Calu3 (cell line): ENCODE measurements around the gene POLR2I. TPM values are rescaled to one million over a fixed set of nuclear protein-coding genes. Genes with fewer than 3 reads are reported as not detected.
A peak's percentile ranks its signal among the peaks of the same experiment; 100 is the strongest.

Experiments used
- BruUV-seq: library from RNA; stranded (reverse); fragments of 400-500 nt; replicated peaks from 2 replicates; lab custom pipeline; 2021; lab: Mats Ljungman, UMichigan
- CTCF ChIA-PET: fragments of 300-600 bp; sonication (Branson Sonifier 250); formaldehyde crosslinking; loops from one replicate; lab custom pipeline; 2022; ENCODE audit warnings: antibody characterized with exemption; lab: Charles Lee
- DNase-seq: peaks from one replicate; pipeline ENCODE4 v3.0.0; 2022
- H3K27ac Mint-ChIP-seq: one replicate; pipeline ENCODE4 v1.8.0; 2022; ENCODE audit warnings: mixed read lengths; ENCODE audit not compliant: unreplicated experiment
- H3K27me3 Mint-ChIP-seq: one replicate; pipeline ENCODE4 v1.8.0; 2022; ENCODE audit warnings: mixed read lengths; ENCODE audit not compliant: unreplicated experiment
- H3K36me3 Mint-ChIP-seq: one replicate; pipeline ENCODE4 v1.8.0; 2022; ENCODE audit warnings: mild to moderate bottlenecking, moderate library complexity, mixed read lengths; ENCODE audit not compliant: insufficient read depth, unreplicated experiment
- H3K4me1 Mint-ChIP-seq: one replicate; pipeline ENCODE4 v1.8.0; 2022; ENCODE audit warnings: mild to moderate bottlenecking, low read depth, mixed read lengths; ENCODE audit not compliant: unreplicated experiment
- H3K4me3 Mint-ChIP-seq: one replicate; pipeline ENCODE4 v1.8.0; 2022; ENCODE audit warnings: mild to moderate bottlenecking, low read depth, moderate library complexity, mixed read lengths; ENCODE audit not compliant: unreplicated experiment
- H3K9me3 Mint-ChIP-seq: one replicate; pipeline ENCODE4 v1.8.0; 2022; ENCODE audit warnings: low read depth, mixed read lengths; ENCODE audit not compliant: unreplicated experiment
- intact Hi-C: fragments of 100-400 bp; cut with micrococcal nuclease; formaldehyde crosslinking; loops from one replicate; pipeline ENCODE4 v1.10.0; 2022; ENCODE audit not compliant: unreplicated experiment
- total RNA-seq: library from RNA; stranded (reverse); gene quantifications from 2 replicates; pipeline ENCODE4 v1.2.3, GENCODE V29; 2022
- TF ChIP-seq, protein P1 (sequence below): fragments of 200-600 bp; IDR thresholded peaks from one replicate; pipeline ENCODE4 v1.8.0; 2022; ENCODE audit warnings: antibody characterized with exemption; ENCODE audit not compliant: unreplicated experiment

POLR2I gene
- total RNA-seq, 1 experiment from 2014 or later, result 92.2 TPM

DNA sequence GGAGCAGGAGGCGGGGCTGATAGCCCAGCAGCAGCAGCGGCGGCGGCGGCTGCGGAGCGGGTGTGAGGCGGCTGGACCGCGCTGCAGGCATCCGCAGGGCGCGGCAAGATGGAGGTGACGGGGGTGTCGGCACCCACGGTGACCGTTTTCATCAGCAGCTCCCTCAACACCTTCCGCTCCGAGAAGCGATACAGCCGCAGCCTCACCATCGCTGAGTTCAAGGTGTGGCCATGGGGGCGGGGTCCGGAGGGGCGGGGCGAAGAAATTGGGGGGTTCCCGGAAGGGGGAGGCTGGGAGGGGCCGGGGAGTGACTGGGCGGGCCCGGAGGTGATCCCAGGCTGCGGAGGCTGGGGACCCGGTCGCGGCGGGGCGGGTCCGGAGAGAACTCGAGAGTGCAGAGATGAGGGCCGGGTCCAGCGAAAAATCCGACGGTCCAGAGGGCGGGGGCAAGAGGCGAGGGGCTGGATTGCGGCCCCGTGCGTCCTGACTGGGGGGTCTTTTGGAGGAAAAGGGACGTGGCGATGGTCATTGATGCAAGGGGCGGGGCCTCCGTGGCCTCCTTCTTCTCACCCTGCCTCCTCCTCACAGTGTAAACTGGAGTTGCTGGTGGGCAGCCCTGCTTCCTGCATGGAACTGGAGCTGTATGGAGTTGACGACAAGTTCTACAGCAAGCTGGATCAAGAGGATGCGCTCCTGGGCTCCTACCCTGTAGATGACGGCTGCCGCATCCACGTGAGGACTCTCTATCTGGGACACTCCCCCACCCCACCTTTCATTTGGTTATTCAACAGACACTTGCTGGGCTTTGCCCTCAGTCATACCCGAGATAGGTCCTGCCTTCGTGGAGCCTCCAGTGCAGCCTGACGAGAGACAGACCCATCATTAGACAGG lies 1.0 kb upstream of the POLR2I start, which contains the start of gene TBCB:
Gene TBCB (plus strand): TSS at position 16 of the 891 bp plus-strand sequence. CDS start 93 bp downstream, at position 109.
- H3K4me3 Mint-ChIP-seq, result peak within 1 kb of the TSS; percentile 90
- H3K27ac Mint-ChIP-seq, result peak within 1 kb of the TSS; percentile 99
- peaks cover 12% of the 10 kb centered on the region for H3K27me3 Mint-ChIP-seq
- peaks cover 38% of the 10 kb centered on the region for H3K4me1 Mint-ChIP-seq
- H3K9me3 Mint-ChIP-seq, result no peaks in the 10 kb centered on the region
- CTCF ChIA-PET, result interaction anchor here (0.6 to 1.1 kb wide), 5 partner anchors 12 to 62 kb away, joined by 4 to 9 read pairs (median 5); partner anchors contain the start of gene THAP8
- H3K36me3 Mint-ChIP-seq, result peaks cover 70% of the 10 kb centered on the region
- no peak for DNase-seq
- no TSS peak for BruUV-seq
- TF ChIP-seq, protein P1, sequence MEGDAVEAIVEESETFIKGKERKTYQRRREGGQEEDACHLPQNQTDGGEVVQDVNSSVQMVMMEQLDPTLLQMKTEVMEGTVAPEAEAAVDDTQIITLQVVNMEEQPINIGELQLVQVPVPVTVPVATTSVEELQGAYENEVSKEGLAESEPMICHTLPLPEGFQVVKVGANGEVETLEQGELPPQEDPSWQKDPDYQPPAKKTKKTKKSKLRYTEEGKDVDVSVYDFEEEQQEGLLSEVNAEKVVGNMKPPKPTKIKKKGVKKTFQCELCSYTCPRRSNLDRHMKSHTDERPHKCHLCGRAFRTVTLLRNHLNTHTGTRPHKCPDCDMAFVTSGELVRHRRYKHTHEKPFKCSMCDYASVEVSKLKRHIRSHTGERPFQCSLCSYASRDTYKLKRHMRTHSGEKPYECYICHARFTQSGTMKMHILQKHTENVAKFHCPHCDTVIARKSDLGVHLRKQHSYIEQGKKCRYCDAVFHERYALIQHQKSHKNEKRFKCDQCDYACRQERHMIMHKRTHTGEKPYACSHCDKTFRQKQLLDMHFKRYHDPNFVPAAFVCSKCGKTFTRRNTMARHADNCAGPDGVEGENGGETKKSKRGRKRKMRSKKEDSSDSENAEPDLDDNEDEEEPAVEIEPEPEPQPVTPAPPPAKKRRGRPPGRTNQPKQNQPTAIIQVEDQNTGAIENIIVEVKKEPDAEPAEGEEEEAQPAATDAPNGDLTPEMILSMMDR, result no peak
- intact Hi-C loops, result loop anchor here (1.0 kb wide), 1 partner anchor 22 kb away; no protein-coding TSS in a partner anchor

DNA sequence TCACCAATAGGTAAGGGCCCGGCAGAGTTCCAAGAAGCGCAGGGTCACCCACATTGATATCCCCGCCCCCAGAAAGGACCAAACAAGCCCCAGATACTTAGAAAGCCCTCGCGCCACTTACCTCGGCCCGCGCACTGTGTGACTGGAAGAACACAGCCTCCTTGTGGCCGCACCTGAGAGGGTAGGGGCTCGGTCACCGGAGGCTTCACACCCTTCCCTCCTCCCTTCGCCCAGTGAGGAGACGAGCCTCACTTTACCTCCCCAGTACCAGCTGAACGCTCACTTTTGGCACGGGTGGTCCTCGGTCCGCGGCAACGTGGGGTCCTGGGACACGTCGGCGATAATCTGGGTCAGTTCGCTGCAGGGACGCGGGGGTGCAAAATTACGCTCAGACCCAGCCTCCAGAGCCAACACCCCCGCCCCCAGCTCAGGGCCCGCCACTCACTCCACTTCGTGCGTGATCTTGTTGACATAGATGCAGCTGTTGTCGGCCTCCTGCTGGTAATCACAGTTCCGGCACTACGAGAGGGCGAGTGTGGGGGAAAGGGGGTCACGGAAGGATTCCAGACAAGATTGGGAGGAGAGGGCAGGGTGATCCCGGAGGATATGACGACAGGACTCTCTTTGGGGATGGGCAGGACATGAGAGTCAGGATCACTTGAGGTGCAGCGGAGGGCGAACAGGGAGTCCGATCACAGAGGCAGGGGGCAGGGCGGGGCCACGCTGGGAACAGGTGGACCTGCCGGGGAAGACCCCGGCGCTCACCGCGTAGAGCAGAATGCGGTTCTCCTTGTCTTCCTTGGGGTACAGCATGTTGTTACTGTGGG lies 568 bp downstream of the POLR2I start:
- intact Hi-C loops, result no loop called here
- TF ChIP-seq, protein P1, result no peak
- Mint-ChIP-seq H3K27me3 (peaks cover 12% of the 10 kb centered on the region), H3K4me3 (peak overlapping the region; percentile 90), H3K36me3 (peaks cover 64% of the 10 kb centered on the region), H3K9me3 (no peaks in the 10 kb centered on the region), H3K27ac (peak overlapping the region; percentile 99), H3K4me1 (peaks cover 38% of the 10 kb centered on the region)
- DNase-seq, result no peak
- CTCF ChIA-PET, result interaction anchor here (0.9 to 1.0 kb wide), 2 partner anchors 23 to 25 kb away, joined by 3 to 4 read pairs; no protein-coding TSS in a partner anchor
- BruUV-seq, result TSS peak; percentile 67

DNA sequence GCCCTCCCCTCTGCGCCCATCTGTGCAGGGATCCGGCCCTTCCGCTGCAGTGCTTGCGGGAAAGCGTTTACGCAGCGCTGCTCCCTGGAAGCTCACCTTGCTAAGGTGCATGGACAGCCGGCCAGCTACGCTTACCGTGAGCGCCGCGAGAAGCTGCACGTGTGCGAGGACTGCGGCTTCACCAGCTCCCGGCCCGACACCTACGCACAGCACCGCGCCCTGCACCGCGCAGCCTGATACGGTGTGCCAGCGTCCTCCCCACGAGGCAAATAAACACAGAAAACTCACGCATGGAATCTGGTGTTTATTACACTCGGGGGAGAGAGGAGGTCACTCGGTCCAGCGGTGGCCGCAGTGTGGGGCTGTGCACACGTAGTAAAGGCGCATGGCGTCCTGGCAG lies 1.2 kb downstream of the POLR2I start:
- TF ChIP-seq, protein P1, result no peak

DNA sequence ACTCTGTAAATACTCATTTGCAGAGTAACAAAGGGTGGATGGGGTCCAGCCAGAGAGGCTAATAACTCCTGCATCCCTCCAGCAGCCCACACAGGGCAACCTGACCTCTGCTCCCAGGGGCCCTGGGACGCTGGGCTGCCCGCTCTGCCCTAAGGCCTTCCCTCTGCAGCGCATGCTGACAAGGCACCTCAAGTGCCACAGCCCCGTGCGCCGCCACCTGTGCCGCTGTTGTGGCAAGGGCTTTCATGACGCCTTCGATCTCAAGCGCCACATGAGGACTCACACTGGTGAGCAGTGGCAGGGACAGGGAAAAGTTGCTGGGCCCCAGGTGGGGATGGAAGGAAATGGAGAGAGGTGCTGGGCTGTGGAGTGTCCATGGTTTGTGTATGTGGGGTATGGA lies 2.0 kb downstream of the POLR2I start:
- intact Hi-C loops, result no loop called here
- TF ChIP-seq, protein P1, result no peak
- BruUV-seq, result no TSS peak
- CTCF ChIA-PET, result no interaction called here
- Mint-ChIP-seq H3K9me3 (no peaks in the 10 kb centered on the region), H3K27ac (peak overlapping the region; percentile 5), H3K4me1 (peaks cover 38% of the 10 kb centered on the region), H3K4me3 (peak overlapping the region; percentile 90), H3K27me3 (peaks cover 12% of the 10 kb centered on the region), H3K36me3 (peaks cover 59% of the 10 kb centered on the region)
- no peak for DNase-seq

More for the DNA sequence above, 1.2 kb downstream of the POLR2I start:
- intact Hi-C loops, result no loop called here
- no TSS peak for BruUV-seq
- H3K4me1 Mint-ChIP-seq, result peaks cover 38% of the 10 kb centered on the region
- H3K27me3 Mint-ChIP-seq, result peaks cover 12% of the 10 kb centered on the region
- CTCF ChIA-PET, result no interaction called here
- H3K27ac Mint-ChIP-seq, result peak overlapping the region; percentile 99
- H3K9me3 Mint-ChIP-seq, result no peaks in the 10 kb centered on the region
- no peak for DNase-seq
- peak overlapping the region; percentile 90 for H3K4me3 Mint-ChIP-seq
- H3K36me3 Mint-ChIP-seq, result peaks cover 59% of the 10 kb centered on the region
